SK-N-SH (cell line): ENCODE results near the gene PLSCR3. TPM values are rescaled to one million over a fixed set of nuclear protein-coding genes. Genes with fewer than 3 reads are reported as not detected.

ENCODE experiments used
- CTCF ChIA-PET: fragments of 300-600, 350-600 bp; formaldehyde crosslinking; extraction: SDS; loops from one replicate; lab custom pipeline; 2021; lab: Yijun Ruan, JAX
- POLR2A ChIA-PET: fragments of 350-600 bp; sonication (Branson Sonifier 250); formaldehyde crosslinking; extraction: SDS; loops from one replicate; lab custom pipeline; 2020; ENCODE audit warnings: antibody characterized with exemption, inconsistent platforms; lab: Yijun Ruan, JAX
- DNase-seq: peaks from one replicate; pipeline ENCODE4 v3.0.0; 2012
- H2AFZ ChIP-seq: fragments of 200-600 bp; sonication (generic); 2 replicates; pipeline ENCODE4 v1.8.1; 2016; ENCODE audit warnings: antibody characterized with exemption, mild to moderate bottlenecking, low read depth
- H3F3A ChIP-seq: fragments of 200-600 bp; sonication (generic); replicated peaks from 2 replicates; pipeline ENCODE3; 2016; ENCODE audit warnings: antibody characterized with exemption, mild to moderate bottlenecking; ENCODE audit not compliant: insufficient read depth
- H3K27ac ChIP-seq, 2 experiments: fragments of 200-500 bp in 1 of 2; fragments of 200-600 bp in 1 of 2; sonication (Bioruptor generic) in 1 of 2; sonication (generic), shearing (Covaris generic) in 1 of 2; 2 replicates each; pipeline versions ENCODE4 v1.5.1 to v1.6.1; 2014 to 2016; ENCODE audit warnings: low read depth in 2 of 2, inconsistent platforms in 1 of 2, low read length in 1 of 2, mild to moderate bottlenecking in 1 of 2, mixed read lengths in 1 of 2
- H3K27me3 ChIP-seq: fragments of 200-600 bp; sonication (generic), shearing (Covaris generic); 2 replicates; pipeline ENCODE4 v1.6.1; 2016; ENCODE audit warnings: mixed run types; ENCODE audit not compliant: insufficient read depth
- H3K36me3 ChIP-seq, 2 experiments: fragments of 200-500 bp in 1 of 2; fragments of 200-600 bp in 1 of 2; sonication (Bioruptor generic) in 1 of 2; sonication (generic) in 1 of 2; replicated peaks in 1 of 2; 2 replicates each; pipeline versions ENCODE3 to v1.5.1; 2014 to 2016; ENCODE audit warnings: low read length in 1 of 2, mild to moderate bottlenecking in 1 of 2; ENCODE audit not compliant: insufficient read depth in 2 of 2, control insufficient read depth in 1 of 2
- H3K4me1 ChIP-seq, 2 experiments: fragments of 200-500 bp in 1 of 2; fragments of 200-600 bp in 1 of 2; sonication (Bioruptor generic) in 1 of 2; sonication (generic), shearing (Covaris generic) in 1 of 2; 2 replicates each; pipeline versions ENCODE4 v1.5.1 to v1.6.1; 2014 to 2016; ENCODE audit warnings: low read depth in 1 of 2, low read length in 1 of 2, mixed run types in 1 of 2; ENCODE audit not compliant: insufficient read depth in 2 of 2, control insufficient read depth in 1 of 2
- H3K4me2 ChIP-seq: fragments of 200-600 bp; sonication (generic), shearing (Covaris generic); 2 replicates; pipeline ENCODE4 v1.6.1; 2017; ENCODE audit warnings: mixed run types
- H3K4me3 ChIP-seq, 2 experiments: fragments of 200-500 bp in 1 of 2; fragments of 200-600 bp in 1 of 2; sonication (Bioruptor generic) in 1 of 2; sonication (generic), shearing (Covaris generic) in 1 of 2; 2 replicates each; pipeline versions ENCODE4 v1.5.1 to v1.8.1; 2014 to 2016; ENCODE audit warnings: low read depth in 2 of 2, inconsistent platforms in 1 of 2, low read length in 1 of 2, mild to moderate bottlenecking in 1 of 2, mixed read lengths in 1 of 2, moderate library complexity in 1 of 2
- H3K79me2 ChIP-seq: fragments of 200-600 bp; sonication (generic); 2 replicates; pipeline ENCODE4 v1.8.1; 2017; ENCODE audit warnings: mild to moderate bottlenecking; ENCODE audit not compliant: insufficient read depth
- H3K9ac ChIP-seq: fragments of 200-600 bp; sonication (generic); 2 replicates; pipeline ENCODE4 v1.6.1; 2017; ENCODE audit warnings: mixed run types
- H3K9me2 ChIP-seq: fragments of 200-600 bp; sonication (generic); 2 replicates; pipeline ENCODE4 v1.6.1; 2017; ENCODE audit warnings: mixed run types
- H3K9me3 ChIP-seq: fragments of 200-600 bp; sonication (generic); 2 replicates; pipeline ENCODE4 v1.6.1; 2017; ENCODE audit warnings: mixed run types, mild to moderate bottlenecking, moderate library complexity
- H4K20me1 ChIP-seq: fragments of 200-600 bp; sonication (generic); 2 replicates; pipeline ENCODE4 v1.6.1; 2017; ENCODE audit warnings: mild to moderate bottlenecking, mixed run types; ENCODE audit not compliant: insufficient read depth
- ELF1 ChIP-seq: IDR thresholded peaks from 2 replicates; pipeline ENCODE4 v1.4.0; 2012
- EZH2phosphoT487 ChIP-seq: fragments of 200-600 bp; sonication (generic); IDR thresholded peaks from 2 replicates; pipeline ENCODE4 v1.6.1; 2017; ENCODE audit warnings: low read depth, mixed run types, mild to moderate bottlenecking, antibody characterized with exemption, moderate library complexity, borderline replicate concordance
- FOXJ3 ChIP-seq: sonication (generic); formaldehyde crosslinking; IDR thresholded peaks from 2 replicates; pipeline ENCODE4 v1.5.1; 2020; ENCODE audit warnings: mild to moderate bottlenecking, missing genetic modification reagents
- JUND ChIP-seq: IDR thresholded peaks from 2 replicates; pipeline ENCODE4 v1.4.0; 2012
- NFIC ChIP-seq: IDR thresholded peaks from 2 replicates; pipeline ENCODE4 v1.4.0; 2012; ENCODE audit warnings: borderline replicate concordance
- POLR2AphosphoS5 ChIP-seq: IDR thresholded peaks from 2 replicates; pipeline ENCODE4 v1.6.1; 2012; ENCODE audit warnings: low read depth, low read length
- RAD21 ChIP-seq: IDR thresholded peaks from 2 replicates; pipeline ENCODE4 v1.6.1; 2012; ENCODE audit warnings: mild to moderate bottlenecking, low read length
- RCOR1 ChIP-seq: fragments of 150-350 bp; IDR thresholded peaks from 2 replicates; pipeline ENCODE4 v1.6.1; 2017; ENCODE audit warnings: antibody characterized with exemption, low read length
- RFX5 ChIP-seq: IDR thresholded peaks from 2 replicates; pipeline ENCODE4 v1.6.1; 2012; ENCODE audit warnings: mild to moderate bottlenecking, improper control_type of control experiment, low read length
- SIN3A ChIP-seq: IDR thresholded peaks from 2 replicates; pipeline ENCODE4 v1.6.1; 2012; ENCODE audit warnings: low read depth, mild to moderate bottlenecking, low read length, moderate library complexity, borderline replicate concordance
- SMC3 ChIP-seq: IDR thresholded peaks from 2 replicates; pipeline ENCODE4 v1.6.1; 2012; ENCODE audit warnings: low read depth, low read length, improper control_type of control experiment
- TAF1 ChIP-seq: IDR thresholded peaks from 2 replicates; pipeline ENCODE4 v1.6.1; 2012; ENCODE audit warnings: low read depth, mild to moderate bottlenecking, low read length, moderate library complexity, borderline replicate concordance
- TCF12 ChIP-seq: IDR thresholded peaks from 2 replicates; pipeline ENCODE4 v1.4.0; 2012
- TEAD4 ChIP-seq: IDR thresholded peaks from 2 replicates; pipeline ENCODE4 v1.4.0; 2012; ENCODE audit warnings: mild to moderate bottlenecking, borderline replicate concordance; ENCODE audit not compliant: insufficient read depth
- USF1 ChIP-seq: IDR thresholded peaks from 2 replicates; pipeline ENCODE4 v1.4.0; 2012; ENCODE audit warnings: low read depth, borderline replicate concordance
- USF2 ChIP-seq: fragments of 150-350 bp; IDR thresholded peaks from 2 replicates; pipeline ENCODE4 v1.6.1; 2017; ENCODE audit warnings: antibody characterized with exemption, low read length, low read depth, borderline replicate concordance
- WGBS: methylation state at CpG from one replicate; pipeline ENCODE4 v1.1.6; 2017; ENCODE audit warnings: low lambda C conversion rate; 5-methylcytosine and 5-hydroxymethylcytosine counted together
- polyA plus RNA-seq, 3 experiments: library from polyadenylated mRNA; depleted of rRNA; stranded (reverse); fragments of >200 nt; gene quantifications; 2 replicates each; pipeline ENCODE4 v1.2.3, GENCODE V29; 2012
- TF ChIP-seq, protein P1 (sequence below): IDR thresholded peaks from 2 replicates; pipeline ENCODE4 v1.6.1; 2012; ENCODE audit warnings: mild to moderate bottlenecking, low read depth, low read length, moderate library complexity
- TF ChIP-seq, protein P2 (sequence below): IDR thresholded peaks from 2 replicates; pipeline ENCODE4 v1.4.0; 2012; ENCODE audit warnings: low read depth, borderline replicate concordance
- TF ChIP-seq, protein P3 (sequence below): fragments of 200-600 bp; sonication (generic); IDR thresholded peaks from 2 replicates; pipeline ENCODE4 v1.6.1; 2017; ENCODE audit warnings: antibody characterized with exemption, mild to moderate bottlenecking, moderate library complexity
- TF ChIP-seq, protein P4 (sequence below): fragments of 150-350 bp; IDR thresholded peaks from 2 replicates; pipeline ENCODE4 v1.6.1; 2016; ENCODE audit warnings: mild to moderate bottlenecking, low read depth, low read length

The PLSCR3 gene
- polyA plus RNA-seq, 1 of the 3 experiments (the other 2 are of a cell fraction) = 95.0 TPM

- POLR2A ChIA-PET = interaction anchor here (1.0 kb wide), 1 partner anchor 282 kb away, joined by 3 read pairs; the partner anchor contains the start of gene TP53
- H2AFZ ChIP-seq = peak overlapping the region; percentile 31; the same call in 1 of the 2 replicates
- H4K20me1 ChIP-seq = peaks cover 11% of the 10 kb centered on the region; the same call in 1 of the 2 replicates
- peaks cover 49% of the 10 kb centered on the region for H3K79me2 ChIP-seq
- no peaks in the 10 kb centered on the region for H3K9me3 ChIP-seq
- DNase-seq = peak; percentile 78
- H3K27ac ChIP-seq = peak overlapping the region; percentile 76 to 88
- H3K4me3 ChIP-seq = peak overlapping the region; percentile 78 to 91
- H3K9ac ChIP-seq = peak overlapping the region; percentile 94
- H3F3A ChIP-seq = peaks cover 14% of the 10 kb centered on the region
- H3K9me2 ChIP-seq = no peaks in the 10 kb centered on the region
- peak overlapping the region; percentile 100 for H3K4me2 ChIP-seq
- TF ChIP-seq, protein P1, sequence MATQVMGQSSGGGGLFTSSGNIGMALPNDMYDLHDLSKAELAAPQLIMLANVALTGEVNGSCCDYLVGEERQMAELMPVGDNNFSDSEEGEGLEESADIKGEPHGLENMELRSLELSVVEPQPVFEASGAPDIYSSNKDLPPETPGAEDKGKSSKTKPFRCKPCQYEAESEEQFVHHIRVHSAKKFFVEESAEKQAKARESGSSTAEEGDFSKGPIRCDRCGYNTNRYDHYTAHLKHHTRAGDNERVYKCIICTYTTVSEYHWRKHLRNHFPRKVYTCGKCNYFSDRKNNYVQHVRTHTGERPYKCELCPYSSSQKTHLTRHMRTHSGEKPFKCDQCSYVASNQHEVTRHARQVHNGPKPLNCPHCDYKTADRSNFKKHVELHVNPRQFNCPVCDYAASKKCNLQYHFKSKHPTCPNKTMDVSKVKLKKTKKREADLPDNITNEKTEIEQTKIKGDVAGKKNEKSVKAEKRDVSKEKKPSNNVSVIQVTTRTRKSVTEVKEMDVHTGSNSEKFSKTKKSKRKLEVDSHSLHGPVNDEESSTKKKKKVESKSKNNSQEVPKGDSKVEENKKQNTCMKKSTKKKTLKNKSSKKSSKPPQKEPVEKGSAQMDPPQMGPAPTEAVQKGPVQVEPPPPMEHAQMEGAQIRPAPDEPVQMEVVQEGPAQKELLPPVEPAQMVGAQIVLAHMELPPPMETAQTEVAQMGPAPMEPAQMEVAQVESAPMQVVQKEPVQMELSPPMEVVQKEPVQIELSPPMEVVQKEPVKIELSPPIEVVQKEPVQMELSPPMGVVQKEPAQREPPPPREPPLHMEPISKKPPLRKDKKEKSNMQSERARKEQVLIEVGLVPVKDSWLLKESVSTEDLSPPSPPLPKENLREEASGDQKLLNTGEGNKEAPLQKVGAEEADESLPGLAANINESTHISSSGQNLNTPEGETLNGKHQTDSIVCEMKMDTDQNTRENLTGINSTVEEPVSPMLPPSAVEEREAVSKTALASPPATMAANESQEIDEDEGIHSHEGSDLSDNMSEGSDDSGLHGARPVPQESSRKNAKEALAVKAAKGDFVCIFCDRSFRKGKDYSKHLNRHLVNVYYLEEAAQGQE = no peak
- TF ChIP-seq TCF12 (no peak), USF1 (no peak), POLR2AphosphoS5 (no peak), RCOR1 (no peak), TEAD4 (no peak), EZH2phosphoT487 (no peak), RAD21 (no peak), FOXJ3 (CRISPR knock-in tag) (no peak), ELF1 (no peak), NFIC (no peak), USF2 (no peak), JUND (no peak), TAF1 (no peak), SMC3 (no peak), RFX5 (no peak), SIN3A (no peak)
- TF ChIP-seq, protein P2, sequence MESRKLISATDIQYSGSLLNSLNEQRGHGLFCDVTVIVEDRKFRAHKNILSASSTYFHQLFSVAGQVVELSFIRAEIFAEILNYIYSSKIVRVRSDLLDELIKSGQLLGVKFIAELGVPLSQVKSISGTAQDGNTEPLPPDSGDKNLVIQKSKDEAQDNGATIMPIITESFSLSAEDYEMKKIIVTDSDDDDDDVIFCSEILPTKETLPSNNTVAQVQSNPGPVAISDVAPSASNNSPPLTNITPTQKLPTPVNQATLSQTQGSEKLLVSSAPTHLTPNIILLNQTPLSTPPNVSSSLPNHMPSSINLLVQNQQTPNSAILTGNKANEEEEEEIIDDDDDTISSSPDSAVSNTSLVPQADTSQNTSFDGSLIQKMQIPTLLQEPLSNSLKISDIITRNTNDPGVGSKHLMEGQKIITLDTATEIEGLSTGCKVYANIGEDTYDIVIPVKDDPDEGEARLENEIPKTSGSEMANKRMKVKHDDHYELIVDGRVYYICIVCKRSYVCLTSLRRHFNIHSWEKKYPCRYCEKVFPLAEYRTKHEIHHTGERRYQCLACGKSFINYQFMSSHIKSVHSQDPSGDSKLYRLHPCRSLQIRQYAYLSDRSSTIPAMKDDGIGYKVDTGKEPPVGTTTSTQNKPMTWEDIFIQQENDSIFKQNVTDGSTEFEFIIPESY = no peak
- TF ChIP-seq, protein P3, sequence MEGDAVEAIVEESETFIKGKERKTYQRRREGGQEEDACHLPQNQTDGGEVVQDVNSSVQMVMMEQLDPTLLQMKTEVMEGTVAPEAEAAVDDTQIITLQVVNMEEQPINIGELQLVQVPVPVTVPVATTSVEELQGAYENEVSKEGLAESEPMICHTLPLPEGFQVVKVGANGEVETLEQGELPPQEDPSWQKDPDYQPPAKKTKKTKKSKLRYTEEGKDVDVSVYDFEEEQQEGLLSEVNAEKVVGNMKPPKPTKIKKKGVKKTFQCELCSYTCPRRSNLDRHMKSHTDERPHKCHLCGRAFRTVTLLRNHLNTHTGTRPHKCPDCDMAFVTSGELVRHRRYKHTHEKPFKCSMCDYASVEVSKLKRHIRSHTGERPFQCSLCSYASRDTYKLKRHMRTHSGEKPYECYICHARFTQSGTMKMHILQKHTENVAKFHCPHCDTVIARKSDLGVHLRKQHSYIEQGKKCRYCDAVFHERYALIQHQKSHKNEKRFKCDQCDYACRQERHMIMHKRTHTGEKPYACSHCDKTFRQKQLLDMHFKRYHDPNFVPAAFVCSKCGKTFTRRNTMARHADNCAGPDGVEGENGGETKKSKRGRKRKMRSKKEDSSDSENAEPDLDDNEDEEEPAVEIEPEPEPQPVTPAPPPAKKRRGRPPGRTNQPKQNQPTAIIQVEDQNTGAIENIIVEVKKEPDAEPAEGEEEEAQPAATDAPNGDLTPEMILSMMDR = no peak
- TF ChIP-seq, protein P4, sequence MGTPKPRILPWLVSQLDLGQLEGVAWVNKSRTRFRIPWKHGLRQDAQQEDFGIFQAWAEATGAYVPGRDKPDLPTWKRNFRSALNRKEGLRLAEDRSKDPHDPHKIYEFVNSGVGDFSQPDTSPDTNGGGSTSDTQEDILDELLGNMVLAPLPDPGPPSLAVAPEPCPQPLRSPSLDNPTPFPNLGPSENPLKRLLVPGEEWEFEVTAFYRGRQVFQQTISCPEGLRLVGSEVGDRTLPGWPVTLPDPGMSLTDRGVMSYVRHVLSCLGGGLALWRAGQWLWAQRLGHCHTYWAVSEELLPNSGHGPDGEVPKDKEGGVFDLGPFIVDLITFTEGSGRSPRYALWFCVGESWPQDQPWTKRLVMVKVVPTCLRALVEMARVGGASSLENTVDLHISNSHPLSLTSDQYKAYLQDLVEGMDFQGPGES = no peak
- H3K4me1 ChIP-seq = peaks cover 5 to 21% of the 10 kb centered on the region in 2 experiments; a peak in 2 of 4 replicates
- WGBS = 7% methylated on average over 15 of the region's 38 CpGs
- H3K36me3 ChIP-seq = peaks cover 16 to 18% of the 10 kb centered on the region in 2 experiments
- CTCF ChIA-PET = interaction anchor here (0.6 to 4.9 kb wide), 9 partner anchors 9 to 262 kb away, joined by 3 to 28 read pairs (median 4); partner anchors contain the start of gene TMEM95
- H3K27me3 ChIP-seq = no peaks in the 10 kb centered on the region
These were observed 11.3 kb upstream of the PLSCR3 start for GRCh38 chr17:7405350-7406234.
